ENCODE results near the gene ADAM15.

ADAM15 gene

GRCh38 chr1:155023627-155024026 is 27.5 kb upstream of the ADAM15 start:
- no peaks in the 10 kb centered on the region for H3K36me3 ChIP-seq (ENCODE audit: control insufficient read depth, insufficient read depth, low read length)
- no peak overlapping the region for H3K27ac ChIP-seq
- no peaks in the 10 kb centered on the region for H3K27me3 ChIP-seq (ENCODE audit: control insufficient read depth, insufficient read depth, low read length)
- H3K79me2 ChIP-seq, result no peaks in the 10 kb centered on the region
- H3K4me3 ChIP-seq (ENCODE audit: low read depth, low read length), result no peak overlapping the region
- no peak overlapping the region for H3K4me2 ChIP-seq (ENCODE audit: low read length)
- no peak overlapping the region for H2AFZ ChIP-seq
- H3K4me1 ChIP-seq, result peaks cover 6% of the 10 kb centered on the region
- TF ChIP-seq, protein P1, sequence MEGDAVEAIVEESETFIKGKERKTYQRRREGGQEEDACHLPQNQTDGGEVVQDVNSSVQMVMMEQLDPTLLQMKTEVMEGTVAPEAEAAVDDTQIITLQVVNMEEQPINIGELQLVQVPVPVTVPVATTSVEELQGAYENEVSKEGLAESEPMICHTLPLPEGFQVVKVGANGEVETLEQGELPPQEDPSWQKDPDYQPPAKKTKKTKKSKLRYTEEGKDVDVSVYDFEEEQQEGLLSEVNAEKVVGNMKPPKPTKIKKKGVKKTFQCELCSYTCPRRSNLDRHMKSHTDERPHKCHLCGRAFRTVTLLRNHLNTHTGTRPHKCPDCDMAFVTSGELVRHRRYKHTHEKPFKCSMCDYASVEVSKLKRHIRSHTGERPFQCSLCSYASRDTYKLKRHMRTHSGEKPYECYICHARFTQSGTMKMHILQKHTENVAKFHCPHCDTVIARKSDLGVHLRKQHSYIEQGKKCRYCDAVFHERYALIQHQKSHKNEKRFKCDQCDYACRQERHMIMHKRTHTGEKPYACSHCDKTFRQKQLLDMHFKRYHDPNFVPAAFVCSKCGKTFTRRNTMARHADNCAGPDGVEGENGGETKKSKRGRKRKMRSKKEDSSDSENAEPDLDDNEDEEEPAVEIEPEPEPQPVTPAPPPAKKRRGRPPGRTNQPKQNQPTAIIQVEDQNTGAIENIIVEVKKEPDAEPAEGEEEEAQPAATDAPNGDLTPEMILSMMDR (IDR thresholded peaks at IDR 0.05), result no peak
- H3K9ac ChIP-seq, result no peak overlapping the region
- no peaks in the 10 kb centered on the region for H3K9me3 ChIP-seq (ENCODE audit: control insufficient read depth, low read length)

- TF ChIP-seq, protein P1 (IDR thresholded peaks at IDR 0.05), result no peak
- no peaks in the 10 kb centered on the region for H3K79me2 ChIP-seq
- no peak overlapping the region for H3K4me3 ChIP-seq (ENCODE audit: low read depth, low read length)
- no peak overlapping the region for H3K27ac ChIP-seq
- H3K4me2 ChIP-seq (ENCODE audit: low read length), result no peak overlapping the region
- H3K27me3 ChIP-seq (ENCODE audit: control insufficient read depth, insufficient read depth, low read length), result no peaks in the 10 kb centered on the region
- no peaks in the 10 kb centered on the region for H3K4me1 ChIP-seq
- no peaks in the 10 kb centered on the region for H3K36me3 ChIP-seq (ENCODE audit: control insufficient read depth, insufficient read depth, low read length)
- no peaks in the 10 kb centered on the region for H3K9me3 ChIP-seq (ENCODE audit: control insufficient read depth, low read length)
- no peak overlapping the region for H2AFZ ChIP-seq
- no peak overlapping the region for H3K9ac ChIP-seq
These were observed 26.8 kb upstream of the ADAM15 start for GRCh38 chr1:155024315-155024714.

GRCh38 chr1:155026154-155026553 is 25.0 kb upstream of the ADAM15 start:
- Histone ChIP-seq H3K9ac (no peak overlapping the region), H3K9me3 (ENCODE audit: control insufficient read depth, low read length) (no peaks in the 10 kb centered on the region), H3K36me3 (ENCODE audit: control insufficient read depth, insufficient read depth, low read length) (no peaks in the 10 kb centered on the region), H3K4me1 (no peaks in the 10 kb centered on the region), H2AFZ (no peak overlapping the region), H3K4me3 (ENCODE audit: low read depth, low read length) (no peak overlapping the region), H3K79me2 (no peaks in the 10 kb centered on the region), H3K27ac (no peak overlapping the region), H3K4me2 (ENCODE audit: low read length) (no peak overlapping the region), H3K27me3 (ENCODE audit: control insufficient read depth, insufficient read depth, low read length) (no peaks in the 10 kb centered on the region)
- TF ChIP-seq, protein P1 (IDR thresholded peaks at IDR 0.05), result no peak

- Histone ChIP-seq H3K27ac (no peak overlapping the region), H3K4me3 (ENCODE audit: low read depth, low read length) (no peak overlapping the region), H3K9ac (no peak overlapping the region), H3K27me3 (ENCODE audit: control insufficient read depth, insufficient read depth, low read length) (no peaks in the 10 kb centered on the region), H3K4me1 (no peaks in the 10 kb centered on the region), H3K4me2 (ENCODE audit: low read length) (no peak overlapping the region), H3K79me2 (no peaks in the 10 kb centered on the region), H3K36me3 (ENCODE audit: control insufficient read depth, insufficient read depth, low read length) (no peaks in the 10 kb centered on the region), H2AFZ (no peak overlapping the region), H3K9me3 (ENCODE audit: control insufficient read depth, low read length) (no peaks in the 10 kb centered on the region)
- TF ChIP-seq, protein P1 (IDR thresholded peaks at IDR 0.05), result no peak
These were observed 24.5 kb upstream of the ADAM15 start for GRCh38 chr1:155026588-155026987.

GRCh38 chr1:155029513-155030242 is 21.4 kb upstream of the ADAM15 start:
- no peaks in the 10 kb centered on the region for H3K4me1 ChIP-seq
- H3K27ac ChIP-seq, result no peak overlapping the region
- TF ChIP-seq, protein P1 (IDR thresholded peaks at IDR 0.05), result no peak
- H3K79me2 ChIP-seq, result no peaks in the 10 kb centered on the region
- no peaks in the 10 kb centered on the region for H3K27me3 ChIP-seq (ENCODE audit: control insufficient read depth, insufficient read depth, low read length)
- no peak overlapping the region for H3K9ac ChIP-seq
- no peaks in the 10 kb centered on the region for H3K9me3 ChIP-seq (ENCODE audit: control insufficient read depth, low read length)
- no peak overlapping the region for H2AFZ ChIP-seq
- H3K4me2 ChIP-seq (ENCODE audit: low read length), result no peak overlapping the region
- no peaks in the 10 kb centered on the region for H3K36me3 ChIP-seq (ENCODE audit: control insufficient read depth, insufficient read depth, low read length)
- no peak overlapping the region for H3K4me3 ChIP-seq (ENCODE audit: low read depth, low read length)
